HG03521 (cell line): ENCODE measurements around the gene VWF.
"Not testable (repeated sequence)": the region's sequence is repeated elsewhere in the genome, so short reads cannot be mapped to it uniquely, and the experiment has no call there.

Experiments used
- ATAC-seq: cut with Tn5 transposase; IDR thresholded peaks from one replicate; pipeline ENCODE4 v1.9.1; 2021; ENCODE audit warnings: mild to moderate bottlenecking, moderate library complexity; ENCODE audit not compliant: unreplicated experiment

Gene VWF

GRCh38 chr12:6106218-6106617 lies 18.3 kb downstream of the VWF start:
- no peak for ATAC-seq

GRCh38 chr12:6104842-6105241 lies 19.6 kb downstream of the VWF start:
- no peak for ATAC-seq

- ATAC-seq = no peak
These were observed 20.4 kb downstream of the VWF start for GRCh38 chr12:6104027-6104426.

- not testable (repeated sequence) for ATAC-seq
These were observed 22.4 kb downstream of the VWF start for GRCh38 chr12:6102021-6102420.

- no peak for ATAC-seq
These were observed 25.2 kb downstream of the VWF start for GRCh38 chr12:6099316-6099715.

GRCh38 chr12:6097411-6097810 lies 27.1 kb downstream of the VWF start:
- no peak for ATAC-seq

DNA sequence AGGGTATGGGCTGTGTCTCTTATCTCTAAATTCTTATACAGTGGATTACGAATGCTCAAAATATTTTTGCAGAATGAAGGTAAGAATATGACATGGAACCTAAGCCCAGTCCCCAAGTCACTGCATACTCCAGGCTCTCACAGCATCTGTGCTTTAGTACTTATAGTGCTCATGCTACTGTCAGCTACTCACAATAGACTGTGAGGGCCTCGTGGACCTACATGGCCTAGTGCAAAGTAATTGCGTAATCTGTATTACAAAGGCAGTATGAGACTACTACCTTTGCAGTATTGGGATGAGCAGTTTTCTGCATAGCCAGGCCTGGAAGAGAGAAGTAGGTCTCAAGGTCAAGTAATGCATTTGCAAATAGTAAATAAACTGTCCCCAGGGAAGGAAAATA lies 27.9 kb downstream of the VWF start:
- ATAC-seq = no peak

GRCh38 chr12:6095269-6095668 lies 29.2 kb downstream of the VWF start:
- ATAC-seq = no peak

- no peak for ATAC-seq
These were observed 30.7 kb downstream of the VWF start for GRCh38 chr12:6093764-6094163.

DNA sequence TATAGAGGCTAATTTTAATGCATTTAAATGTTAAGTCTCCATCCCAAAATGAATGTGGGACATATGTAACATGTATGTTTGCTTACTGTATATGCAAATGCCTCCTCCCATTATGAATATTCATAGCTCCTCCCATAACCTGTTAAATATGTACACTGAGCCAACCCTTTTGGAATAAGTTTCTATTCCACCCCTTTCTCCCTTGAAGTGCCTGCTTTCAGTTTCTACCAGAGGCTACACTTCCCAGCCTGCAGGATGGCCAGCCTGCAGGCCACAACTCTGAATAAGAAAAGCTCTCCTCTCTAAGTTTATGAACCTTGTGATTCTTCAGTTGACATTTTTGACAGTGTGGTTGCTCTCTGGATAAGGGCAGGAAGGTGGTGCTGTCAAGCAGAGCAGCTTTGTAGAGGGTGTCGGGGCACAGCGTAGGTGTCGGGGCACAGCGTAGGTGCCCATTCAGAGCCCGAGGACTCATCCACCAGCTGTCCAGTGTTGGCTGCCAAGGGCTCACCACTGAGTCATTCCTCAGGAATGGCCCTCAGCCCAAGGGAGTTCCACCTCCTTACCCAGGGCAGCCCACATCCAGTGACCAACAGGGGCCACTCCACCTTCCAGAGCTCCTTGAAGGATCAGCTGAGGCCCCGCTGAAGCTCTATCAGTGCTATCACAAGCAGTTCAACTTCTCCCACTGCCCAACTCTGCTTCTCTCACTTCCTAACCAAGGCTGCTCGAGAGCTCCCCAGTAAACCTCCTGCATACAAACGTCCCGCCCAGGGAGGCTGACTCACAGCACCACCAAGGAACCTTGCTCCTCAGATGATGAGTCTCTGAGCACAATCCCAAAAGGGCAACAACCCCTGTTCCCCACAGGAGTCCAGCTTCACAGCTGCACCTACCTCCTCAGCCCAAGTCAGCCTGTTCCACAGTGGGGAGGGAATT lies 31.4 kb downstream of the VWF start:
- ATAC-seq = no peak

DNA sequence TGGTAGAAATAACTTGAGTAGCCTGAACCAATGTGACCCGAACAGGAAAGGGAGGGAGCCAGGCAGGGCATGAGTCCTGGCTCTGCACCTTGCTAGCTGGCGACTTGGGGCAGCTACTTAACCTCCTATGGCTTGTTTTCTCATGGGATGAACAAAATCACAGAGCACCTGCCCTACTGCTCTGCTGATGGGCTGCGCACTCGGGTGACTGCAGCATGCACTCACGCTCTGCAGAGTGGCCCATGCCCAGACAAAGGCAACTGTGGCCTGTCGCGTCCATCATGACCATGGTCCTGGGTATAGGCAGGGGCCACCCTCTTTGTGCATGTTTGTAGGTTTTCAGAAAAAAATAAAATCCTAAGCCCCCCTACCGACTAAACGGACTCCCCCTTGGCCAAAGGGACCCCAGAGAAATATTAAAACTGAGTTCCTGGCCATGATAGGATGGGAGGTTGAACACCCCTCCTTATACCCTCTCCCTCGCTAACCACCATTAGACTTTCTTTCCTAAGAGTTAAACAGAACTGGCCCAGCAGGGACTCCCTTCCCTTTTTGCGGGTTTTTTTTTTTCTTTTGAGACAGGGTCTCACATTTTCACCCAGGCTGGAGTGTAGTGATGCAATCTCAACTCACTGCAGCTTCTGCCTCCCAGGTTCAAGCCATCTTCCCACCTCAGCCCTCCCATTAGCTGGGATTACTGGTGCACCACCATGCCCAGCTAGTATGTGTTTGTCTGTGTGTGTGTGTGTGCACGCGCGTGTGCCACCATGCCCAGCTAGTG lies 32.5 kb downstream of the VWF start:
- ATAC-seq = no peak

GRCh38 chr12:6090803-6091202 lies 33.7 kb downstream of the VWF start:
- ATAC-seq = no peak

DNA sequence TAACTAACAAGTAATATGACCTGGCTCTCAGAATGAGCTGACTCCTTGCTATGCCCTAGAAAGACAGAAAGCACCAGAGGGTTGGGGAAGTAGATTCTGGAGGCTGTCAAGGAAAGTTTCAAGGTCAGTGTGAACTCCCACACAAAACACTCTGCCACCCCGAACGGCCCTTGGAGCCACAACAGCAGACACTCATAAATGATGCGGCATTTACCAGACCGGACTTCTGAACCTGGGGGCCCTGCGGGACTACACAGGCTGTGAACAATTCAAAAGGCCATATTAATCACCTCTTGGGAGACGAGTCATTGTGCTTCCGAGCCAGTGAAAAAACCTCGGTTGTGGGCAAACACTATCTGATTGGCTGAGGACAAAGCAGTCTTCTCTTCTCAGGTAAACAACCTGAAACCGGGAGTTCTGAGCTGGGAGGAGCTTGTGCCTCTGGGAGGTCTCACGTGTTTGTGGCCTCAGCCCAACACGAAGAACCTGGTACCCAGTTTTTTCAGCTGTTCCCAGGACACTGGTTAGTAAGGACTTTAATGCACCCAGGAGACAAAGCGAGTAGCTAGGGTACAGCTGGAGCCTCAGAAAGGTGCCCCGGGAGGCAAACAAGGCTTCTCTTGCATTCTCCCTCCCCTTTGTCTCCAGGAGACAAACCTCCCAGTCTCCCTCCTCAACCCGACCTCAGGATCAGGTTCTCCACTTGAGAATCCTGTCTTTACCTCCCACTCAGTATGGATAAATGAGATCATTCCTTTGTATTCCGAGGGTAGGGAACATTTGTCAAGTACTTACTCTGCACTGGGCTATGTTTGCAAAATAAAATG lies 35.3 kb downstream of the VWF start:
- ATAC-seq = no peak

DNA sequence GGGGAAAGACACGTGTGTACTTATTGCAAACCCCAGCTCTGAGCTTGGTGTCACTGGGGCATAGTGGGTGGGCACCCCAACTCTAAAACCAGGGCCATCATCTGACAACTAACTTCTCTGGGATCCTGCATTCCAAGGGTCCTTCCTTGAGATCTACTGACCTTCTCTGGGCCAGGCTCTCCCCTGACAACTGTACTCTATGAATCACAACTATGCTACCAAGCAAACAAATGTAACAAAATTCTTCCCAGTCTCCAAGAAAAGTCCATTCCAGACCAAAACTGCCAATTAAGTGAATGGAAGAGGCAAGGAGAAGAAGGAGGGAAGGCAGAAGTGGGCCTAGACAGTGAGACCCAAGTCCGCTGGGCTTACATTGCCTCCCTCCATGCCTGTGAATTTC lies 38.2 kb downstream of the VWF start:
- no peak for ATAC-seq

DNA sequence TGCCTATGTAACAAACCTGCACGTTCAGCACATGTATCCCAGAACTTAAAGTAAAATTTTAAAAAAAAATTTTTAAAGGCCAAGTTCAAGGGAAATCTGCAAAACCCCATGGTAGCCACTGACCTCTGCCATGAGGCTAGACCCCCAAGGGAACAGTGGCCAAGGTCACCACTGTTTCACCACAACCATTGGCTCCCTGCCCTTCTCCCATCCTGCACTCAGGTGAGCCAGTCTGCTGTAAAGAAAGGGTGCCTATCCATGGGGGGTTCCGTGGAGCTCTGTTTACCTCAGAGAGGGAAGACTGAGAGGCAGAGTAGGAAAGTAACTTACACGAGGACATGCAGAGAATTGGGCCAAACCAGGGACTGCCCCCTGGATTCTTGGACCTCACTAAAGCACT lies 38.6 kb downstream of the VWF start:
- no peak for ATAC-seq

- no peak for ATAC-seq
These were observed 39.5 kb downstream of the VWF start for GRCh38 chr12:6084969-6085450.

DNA sequence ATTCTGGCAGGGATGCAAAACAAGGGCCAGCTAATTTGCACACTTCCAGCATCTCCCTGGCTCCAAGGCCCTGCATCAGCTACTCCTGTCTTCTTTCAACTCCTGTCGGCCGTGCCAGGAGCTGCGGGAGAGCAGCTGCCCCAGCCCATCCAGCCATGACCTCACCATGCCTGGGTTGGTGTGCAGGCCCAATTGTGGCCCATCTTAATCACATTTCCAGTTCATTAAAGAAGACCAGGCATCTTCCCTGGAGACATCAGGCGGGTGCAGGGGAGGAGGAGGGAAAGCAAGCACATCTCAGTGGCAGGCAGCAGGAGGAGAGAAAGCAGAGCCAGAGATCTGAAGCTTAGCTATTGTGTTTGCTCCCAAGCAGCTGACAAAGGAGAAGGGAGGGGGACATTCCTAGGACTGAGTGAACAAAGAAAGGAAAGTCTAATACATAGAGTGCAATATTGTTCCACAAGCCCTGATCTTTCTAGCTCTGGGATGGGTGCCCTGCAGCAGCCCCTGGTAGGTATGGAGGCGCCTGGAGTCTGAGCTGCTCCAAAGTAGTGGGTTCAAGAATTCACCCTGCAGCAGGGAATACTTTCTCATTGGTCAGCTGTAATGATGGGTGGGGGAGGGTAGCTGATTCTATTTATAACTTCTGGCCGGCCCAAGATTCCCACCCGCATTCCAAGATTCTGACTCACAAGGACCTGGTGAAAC lies 40.1 kb downstream of the VWF start:
- no peak for ATAC-seq

DNA sequence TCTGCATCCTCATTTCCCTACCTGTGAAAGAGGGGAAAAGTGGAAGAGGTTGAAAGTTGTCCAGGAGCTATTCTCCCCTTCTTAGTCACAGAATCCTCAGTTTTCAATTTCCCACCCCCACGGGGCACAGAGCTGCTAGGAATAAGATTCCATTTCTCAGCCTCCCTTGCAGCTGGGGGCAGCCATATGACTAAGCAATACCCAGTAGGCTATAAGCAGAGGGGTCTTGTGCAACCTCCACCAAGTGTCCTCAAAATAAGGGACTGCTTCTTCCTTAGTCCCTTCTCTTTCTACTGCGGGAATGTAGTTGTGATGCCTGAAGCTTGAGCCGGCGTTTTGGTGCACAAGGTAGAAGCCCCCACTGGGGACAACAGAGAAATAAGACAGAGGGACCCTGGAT lies 40.9 kb downstream of the VWF start:
- ATAC-seq = no peak

DNA sequence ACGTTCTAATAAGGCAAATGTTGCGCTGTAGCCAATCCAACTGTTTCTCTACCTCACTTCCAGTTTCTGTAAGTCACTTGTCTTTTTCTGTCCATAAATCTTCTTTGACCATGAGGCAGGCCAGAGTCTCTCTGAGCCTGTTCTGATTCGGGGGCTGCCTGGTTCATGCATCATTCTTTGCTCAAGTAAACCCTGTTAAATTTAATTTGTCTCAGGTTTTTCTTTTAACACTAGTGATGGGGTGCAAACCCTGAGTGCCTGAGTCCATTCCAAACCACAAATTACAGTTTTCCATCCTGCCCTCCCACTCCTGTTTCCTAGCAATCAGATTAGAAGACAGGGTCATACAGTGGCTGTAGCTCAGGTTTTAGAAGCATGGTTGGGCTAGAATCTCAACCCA lies 41.9 kb downstream of the VWF start:
- no peak for ATAC-seq
